ENCODE results near the gene FRMD7. TPM values are rescaled to one million over a fixed set of nuclear protein-coding genes. Genes with fewer than 3 reads are reported as not detected.

The FRMD7 gene
- total and polyA plus RNA-seq, 2 of the 4 experiments (the other 2 are of a cell fraction) = not detected

DNA sequence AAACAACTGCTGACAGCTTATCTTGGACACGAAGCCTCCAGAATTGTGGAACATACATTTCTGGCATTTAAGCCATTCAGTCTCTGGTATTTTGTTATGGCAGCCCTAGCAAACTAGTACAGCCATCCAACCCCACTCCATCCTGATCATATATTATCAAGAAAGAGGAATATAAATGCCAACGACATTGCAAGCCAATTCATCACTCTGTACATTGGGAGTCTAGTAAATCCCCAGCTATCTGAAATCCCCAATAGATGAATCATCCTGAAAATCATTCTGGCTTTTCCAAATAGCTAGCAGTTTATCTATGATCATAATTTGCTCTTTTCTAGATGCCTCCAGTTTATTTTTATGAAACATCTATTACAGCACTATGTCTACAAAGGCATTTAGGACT is 41.1 kb downstream of the FRMD7 start:
- Histone ChIP-seq H2AK5ac (ENCODE audit: low read depth, low read length) (no peak overlapping the region), H3K79me1 (ENCODE audit: low read depth in 1 of 2, low read length in 2 of 2) (no peaks in the 10 kb centered on the region), H3K9me1 (ENCODE audit: insufficient read depth, low read length) (no peaks in the 10 kb centered on the region), H2BK5ac (ENCODE audit: low read depth, low read length, poor library complexity, severe bottlenecking) (no peak overlapping the region), H2BK20ac (ENCODE audit: low read depth, low read length) (no peak overlapping the region), H4K5ac (ENCODE audit: low read depth, low read length) (no peak overlapping the region), H3K56ac (ENCODE audit: extremely low read depth, insufficient read depth, low read length) (no peak overlapping the region), H4K8ac (ENCODE audit: low read depth in 2 of 2, low read length in 2 of 2) (no peak overlapping the region), H3K18ac (ENCODE audit: low read depth, low read length) (no peak overlapping the region), H3K36me3 (ENCODE audit: control insufficient read depth, insufficient read depth, low read length) (no peaks in the 10 kb centered on the region), H3K9ac (ENCODE audit: low read depth, low read length) (no peak overlapping the region), H3K4me3 (ENCODE audit: insufficient read depth, low read depth, low read length) (no peak overlapping the region), H3K4ac (ENCODE audit: low read depth, low read length) (no peak overlapping the region), H3K4me1 (ENCODE audit: control insufficient read depth, insufficient read depth, low read length) (no peaks in the 10 kb centered on the region), H2AK9ac (replicated peaks; ENCODE audit: low read depth, low read length, poor library complexity) (no peak overlapping the region), H2AFZ (replicated peaks; ENCODE audit: low read length, poor library complexity) (no peak overlapping the region), H3K23ac (ENCODE audit: low read depth, low read length) (no peak overlapping the region), H3K27me3 (ENCODE audit: control insufficient read depth, insufficient read depth, low read length) (peaks cover 14% of the 10 kb centered on the region; the same call in 1 of the 2 replicates), H2BK120ac (ENCODE audit: low read depth, low read length) (no peak overlapping the region), H4K20me1 (ENCODE audit: insufficient read depth, low read length) (no peaks in the 10 kb centered on the region), H3K27ac (ENCODE audit: insufficient read depth, low read length) (no peak overlapping the region), H3K14ac (replicated peaks; ENCODE audit: low read depth, low read length) (no peak overlapping the region), H3K9me3 (ENCODE audit: control insufficient read depth, insufficient read depth, low read length) (no peaks in the 10 kb centered on the region), H3K4me2 (ENCODE audit: low read depth, low read length) (no peak overlapping the region), H4K91ac (ENCODE audit: insufficient read depth, low read depth, low read length) (no peak overlapping the region), H2BK15ac (ENCODE audit: low read depth, low read length) (no peak overlapping the region)
- ATAC-seq (ENCODE audit: low read depth) (no peak), DNase-seq (no peak)
- ChIA-PET CTCF (interaction anchor here (0.6 kb wide), 1 partner anchor 561 kb away, joined by 4 read pairs; no protein-coding TSS in a partner anchor), POLR2A (ENCODE audit: unreplicated experiment) (no interaction called here)
- TF ChIP-seq BHLHE40 (IDR thresholded peaks at IDR 0.05; ENCODE audit: low read depth, low read length) = no peak
- TF ChIP-seq CEBPB (IDR thresholded peaks at IDR 0.05; ENCODE audit: low read depth, low read length) = no peak
- TF ChIP-seq, protein P1, sequence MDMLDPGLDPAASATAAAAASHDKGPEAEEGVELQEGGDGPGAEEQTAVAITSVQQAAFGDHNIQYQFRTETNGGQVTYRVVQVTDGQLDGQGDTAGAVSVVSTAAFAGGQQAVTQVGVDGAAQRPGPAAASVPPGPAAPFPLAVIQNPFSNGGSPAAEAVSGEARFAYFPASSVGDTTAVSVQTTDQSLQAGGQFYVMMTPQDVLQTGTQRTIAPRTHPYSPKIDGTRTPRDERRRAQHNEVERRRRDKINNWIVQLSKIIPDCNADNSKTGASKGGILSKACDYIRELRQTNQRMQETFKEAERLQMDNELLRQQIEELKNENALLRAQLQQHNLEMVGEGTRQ (IDR thresholded peaks at IDR 0.05; ENCODE audit: low read depth, low read length) = no peak
- TF ChIP-seq FOS (IDR thresholded peaks at IDR 0.05; ENCODE audit: low read depth, low read length) = no peak
- TF ChIP-seq RFX5 (IDR thresholded peaks at IDR 0.05; ENCODE audit: low read depth, low read length) = no peak
- TF ChIP-seq MXI1 (IDR thresholded peaks at IDR 0.05; ENCODE audit: borderline replicate concordance, low read depth, low read length) = no peak
- no peak for TF ChIP-seq MAZ (IDR thresholded peaks at IDR 0.05; ENCODE audit: borderline replicate concordance, low read depth, low read length)
- no peak for TF ChIP-seq POLR2A (IDR thresholded peaks at IDR 0.05; ENCODE audit: low read depth, low read length)
- in situ Hi-C loops (cut with MboI; ENCODE audit: low sequenced_read_pairs) (no loop called here), intact Hi-C loops (cut with micrococcal nuclease) (no loop called here), dilution Hi-C loops (cut with HindIII; ENCODE audit: low sequenced_read_pairs, unreplicated experiment) (no loop called here)
- no TSS peak for BruUV-seq (replicated peaks)
- WGBS, 2 experiments (ENCODE audit: extremely low coverage in 2 of 2, insufficient read length in 1 of 2) = 20% methylated on average over 1 of the region's 2 CpGs; no CpG with 5 or more reads in 1 of the 2 experiments

Measured in IMR-90 (cell line).